Upper lobe of left lung (tissue), 6 donors: Measurements from ENCODE around the gene PSMC3. TPM values are rescaled to one million over a fixed set of nuclear protein-coding genes. Genes with fewer than 3 reads are reported as not detected.

Experiments
- ATAC-seq, 2 donors: fragments of 200-7000 bp; cut with Tn5 transposase; one replicate each; pipeline ENCODE4 v1.9.1; 2022; ENCODE audit warnings: mild to moderate bottlenecking in 2 of 2, moderate library complexity in 2 of 2; ENCODE audit not compliant: low FRiP score in 2 of 2
- DNase-seq, 2 donors: peaks; one replicate each; pipeline ENCODE4 v3.0.0-alpha.2; 2019 to 2020
- H3K27ac ChIP-seq, 4 donors: fragments of 200-600 bp; sonication (generic); one replicate each; pipeline ENCODE4 v1.5.1; 2016 to 2019
- H3K27me3 ChIP-seq, 4 donors: fragments of 200-600 bp; sonication (generic); one replicate each; pipeline ENCODE4 v1.5.1; 2017 to 2019
- H3K36me3 ChIP-seq, 4 donors: fragments of 200-600 bp; sonication (generic); one replicate each; pipeline ENCODE4 v1.5.1; 2016 to 2019
- H3K4me1 ChIP-seq, 4 donors: fragments of 200-600 bp; sonication (generic); one replicate each; pipeline ENCODE4 v1.5.1; 2018 to 2019
- H3K4me3 ChIP-seq, 4 donors: fragments of 200-600 bp; sonication (generic); one replicate each; pipeline ENCODE4 v1.5.1; 2017 to 2019; ENCODE audit warnings: mild to moderate bottlenecking in 2 of 4, moderate library complexity in 1 of 4
- H3K9me3 ChIP-seq, 4 donors: fragments of 200-600 bp; sonication (generic); one replicate each; pipeline ENCODE4 v1.5.1; 2018 to 2019
- EP300 ChIP-seq, 4 donors: sonication (generic); formaldehyde crosslinking; IDR thresholded peaks; one replicate each; pipeline ENCODE4 v1.5.1; 2017; ENCODE audit warnings: antibody characterized with exemption in 4 of 4, control low read depth in 2 of 4
- POLR2A ChIP-seq, 4 donors: fragments of 450-650 bp; IDR thresholded peaks; one replicate each; pipeline ENCODE4 v1.5.1; 2016 to 2017; ENCODE audit warnings: antibody characterized with exemption in 4 of 4, mild to moderate bottlenecking in 2 of 4
- POLR2AphosphoS5 ChIP-seq, 2 donors: sonication (generic); formaldehyde crosslinking; IDR thresholded peaks; one replicate each; pipeline ENCODE4 v1.5.1; 2017; ENCODE audit warnings: antibody characterized with exemption in 2 of 2
- WGBS, 2 donors: methylation state at CpG; one replicate each; pipeline ENCODE4 v1.1.5; 2017 to 2018; 5-methylcytosine and 5-hydroxymethylcytosine counted together
- total RNA-seq, 6 donors: library from RNA; depleted of rRNA in 4 of 6; stranded (reverse); fragments of >200 nt in 4 of 6; gene quantifications; one replicate each; pipeline versions ENCODE4 v1.1.0 to v1.2.1, GENCODE V29; 2016 to 2021
- TF ChIP-seq, protein P1 (sequence below), 6 experiments: fragments of 450-650 bp in 4 of 6; fragments of 200-600 bp in 2 of 6; sonication (generic) in 2 of 6; IDR thresholded peaks; one replicate each; pipeline ENCODE4 v1.5.1; 2016 to 2019; ENCODE audit warnings: antibody characterized with exemption in 6 of 6
- donor health status: DM: no; HTN: no; CAD: no; lungs with moderate emphysema.
- donor health status: DM: no; HTN: yes; CAD: no; lungs with severe emphysema.

Gene PSMC3
- total RNA-seq, result 100 to 1,000 TPM in 3 of 6 donors, 10 to 100 TPM in 3; 70.1 to 116 (median 99.8) TPM

DNA sequence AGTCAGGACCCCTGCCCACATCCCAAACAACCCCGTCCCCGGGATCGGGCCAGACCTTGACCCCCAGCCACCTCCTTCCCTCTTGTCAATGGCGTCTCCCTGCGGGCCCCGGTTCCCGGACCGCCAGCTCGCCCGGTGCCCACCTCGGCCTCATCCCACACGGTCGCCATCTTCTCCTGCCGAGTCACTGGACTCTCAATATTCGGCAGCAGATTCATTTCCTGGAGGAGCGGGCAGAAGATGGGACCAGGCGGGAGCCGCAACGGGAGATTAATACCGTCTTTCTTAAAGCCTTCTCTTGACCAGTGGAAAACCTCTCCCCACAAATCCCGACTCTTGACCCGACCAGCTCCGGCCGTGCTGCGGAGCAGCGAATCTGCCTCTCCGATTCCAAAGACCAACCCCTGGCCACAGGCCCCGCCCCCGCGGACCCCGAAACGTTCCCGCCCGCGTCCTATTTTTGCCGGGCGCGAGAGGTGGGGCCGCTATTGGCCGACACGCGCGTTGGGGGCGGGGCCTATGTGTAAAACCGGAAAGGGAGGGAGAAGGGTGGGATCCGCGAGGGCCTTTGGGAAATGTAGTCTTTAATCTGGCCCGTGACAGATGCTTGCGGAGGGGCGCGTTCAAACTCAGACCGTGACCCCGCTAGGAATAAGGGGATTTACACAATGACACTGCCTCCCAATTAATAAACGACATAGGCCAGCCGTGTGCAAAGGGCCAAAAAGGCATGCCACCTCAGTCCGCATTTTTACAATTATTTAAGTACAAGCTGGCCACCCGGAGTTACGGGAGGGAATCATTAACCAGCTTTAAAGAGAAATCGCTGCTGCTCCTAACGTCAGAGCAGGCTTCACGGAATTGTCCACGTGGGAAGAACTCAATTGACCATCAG is at the start of gene PSMC3:
Gene PSMC3, minus strand, starts transcription at position 378 of the 895 bp plus-strand sequence. Its CDS starts 160 bp downstream, at position 218.
- Histone ChIP-seq H3K36me3 (peaks cover 20 to 35% (median 28%) of the 10 kb centered on the region in 4 donors), H3K27ac (peak within 1 kb of the TSS; percentile 85 to 94 (median 93)), H3K9me3 (no peaks in the 10 kb centered on the region), H3K27me3 (no peaks in the 10 kb centered on the region), H3K4me1 (peaks cover 10 to 30% (median 12%) of the 10 kb centered on the region in 4 donors), H3K4me3 (peak within 1 kb of the TSS; percentile 56 to 94 (median 82))
- TF ChIP-seq, protein P1, sequence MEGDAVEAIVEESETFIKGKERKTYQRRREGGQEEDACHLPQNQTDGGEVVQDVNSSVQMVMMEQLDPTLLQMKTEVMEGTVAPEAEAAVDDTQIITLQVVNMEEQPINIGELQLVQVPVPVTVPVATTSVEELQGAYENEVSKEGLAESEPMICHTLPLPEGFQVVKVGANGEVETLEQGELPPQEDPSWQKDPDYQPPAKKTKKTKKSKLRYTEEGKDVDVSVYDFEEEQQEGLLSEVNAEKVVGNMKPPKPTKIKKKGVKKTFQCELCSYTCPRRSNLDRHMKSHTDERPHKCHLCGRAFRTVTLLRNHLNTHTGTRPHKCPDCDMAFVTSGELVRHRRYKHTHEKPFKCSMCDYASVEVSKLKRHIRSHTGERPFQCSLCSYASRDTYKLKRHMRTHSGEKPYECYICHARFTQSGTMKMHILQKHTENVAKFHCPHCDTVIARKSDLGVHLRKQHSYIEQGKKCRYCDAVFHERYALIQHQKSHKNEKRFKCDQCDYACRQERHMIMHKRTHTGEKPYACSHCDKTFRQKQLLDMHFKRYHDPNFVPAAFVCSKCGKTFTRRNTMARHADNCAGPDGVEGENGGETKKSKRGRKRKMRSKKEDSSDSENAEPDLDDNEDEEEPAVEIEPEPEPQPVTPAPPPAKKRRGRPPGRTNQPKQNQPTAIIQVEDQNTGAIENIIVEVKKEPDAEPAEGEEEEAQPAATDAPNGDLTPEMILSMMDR (IDR thresholded peaks at IDR 0.05), result no peak
- TF ChIP-seq EP300 (IDR thresholded peaks at IDR 0.05), result no peak
- TF ChIP-seq POLR2A (IDR thresholded peaks at IDR 0.05), result peak in 3 of 4 donors; percentile 43 to 73 (median 52)
- TF ChIP-seq POLR2AphosphoS5 (IDR thresholded peaks at IDR 0.05), result peak; percentile 37 to 74
- peak; percentile 98 to 100 for DNase-seq
- peak; percentile 99 for ATAC-seq
- 1% methylated on average over 44 to 60 of the region's 62 CpGs for WGBS, 2 donors

DNA sequence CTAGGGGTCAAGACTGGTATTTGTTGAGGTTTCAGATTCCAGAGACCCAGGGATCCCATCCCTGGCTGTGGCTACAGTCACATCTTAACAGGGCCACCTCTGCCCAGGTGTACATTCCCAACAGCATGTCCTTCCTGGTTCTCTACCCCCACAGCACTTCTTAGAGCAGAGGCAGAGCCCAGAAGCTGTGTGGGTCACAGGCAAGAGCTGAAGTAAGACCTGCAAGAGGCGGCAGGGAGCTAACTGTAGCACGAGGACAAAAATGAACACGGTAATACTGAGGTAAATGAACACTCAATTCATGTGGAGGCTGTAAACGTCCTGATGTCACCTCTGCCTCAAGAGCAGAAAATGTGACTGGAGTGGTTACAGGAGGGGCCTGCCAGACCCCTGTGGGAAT is 44.4 kb upstream of the PSMC3 start:
- peaks cover 35 to 88% (median 60%) of the 10 kb centered on the region in 4 donors for H3K36me3 ChIP-seq
- no peaks in the 10 kb centered on the region for H3K27me3 ChIP-seq
- no peak overlapping the region for H3K4me3 ChIP-seq
- WGBS, 2 donors, result 84 to 86% methylated on average over 4 of the region's 4 CpGs
- H3K27ac ChIP-seq, result no peak overlapping the region
- no peak for DNase-seq
- TF ChIP-seq POLR2A (IDR thresholded peaks at IDR 0.05) (no peak), EP300 (IDR thresholded peaks at IDR 0.05) (no peak), POLR2AphosphoS5 (IDR thresholded peaks at IDR 0.05) (no peak)
- TF ChIP-seq, protein P1 (IDR thresholded peaks at IDR 0.05), result no peak
- no peak for ATAC-seq
- peaks cover 10 to 13% (median 12%) of the 10 kb centered on the region in 4 donors for H3K4me1 ChIP-seq
- no peaks in the 10 kb centered on the region for H3K9me3 ChIP-seq

DNA sequence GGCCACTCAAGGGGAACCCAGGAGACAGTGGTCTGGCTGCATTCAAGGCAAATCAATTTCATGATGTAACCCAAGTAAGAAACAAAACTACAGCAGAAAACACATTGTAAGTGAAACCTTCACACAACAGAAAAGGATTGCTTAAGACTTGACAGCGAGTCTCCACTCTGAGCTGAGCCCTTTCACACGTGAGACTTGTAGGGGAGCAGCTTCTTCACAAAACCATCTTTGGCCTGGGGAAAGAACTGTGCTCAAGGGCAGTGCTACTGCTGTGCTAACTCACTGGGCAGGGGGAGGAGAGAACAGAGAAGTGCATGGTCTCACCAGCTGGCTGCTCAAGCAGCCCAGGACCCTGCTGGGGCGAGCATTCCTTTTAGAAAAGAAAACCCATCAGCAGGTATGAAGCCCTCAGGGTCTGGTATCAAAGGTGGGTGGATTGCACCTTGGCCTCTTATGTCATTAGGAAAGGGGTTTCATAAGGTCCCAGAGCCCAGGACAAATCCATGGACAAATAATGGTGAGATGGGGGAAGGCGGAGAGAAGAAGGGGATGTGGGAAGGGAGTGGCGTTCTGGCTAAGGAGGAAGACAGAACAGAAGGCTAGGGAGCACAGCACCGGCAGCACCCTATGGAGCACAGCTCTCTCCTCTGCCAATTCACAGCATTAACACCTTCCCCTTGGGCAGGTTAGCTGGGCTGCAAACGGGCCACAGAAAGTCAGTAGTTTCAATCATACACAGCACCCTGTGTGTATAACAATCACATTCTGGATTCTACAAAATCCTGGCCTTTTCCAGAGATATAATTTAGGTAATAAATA is 43.3 kb upstream of the PSMC3 start:
- Histone ChIP-seq H3K4me1 (peaks cover 10 to 14% (median 12%) of the 10 kb centered on the region in 4 donors), H3K27ac (peak overlapping the region in 2 of 4 donors; percentile 1 to 53), H3K4me3 (no peak overlapping the region), H3K9me3 (no peaks in the 10 kb centered on the region), H3K36me3 (peaks cover 26 to 86% (median 49%) of the 10 kb centered on the region in 4 donors), H3K27me3 (no peaks in the 10 kb centered on the region)
- DNase-seq (no peak), ATAC-seq (peak in 1 of 2 donors; percentile 12)
- 88 to 92% methylated on average over 7 of the region's 7 CpGs for WGBS, 2 donors
- TF ChIP-seq, protein P1 (IDR thresholded peaks at IDR 0.05), result no peak
- TF ChIP-seq POLR2AphosphoS5 (IDR thresholded peaks at IDR 0.05), result no peak
- no peak for TF ChIP-seq POLR2A (IDR thresholded peaks at IDR 0.05)
- no peak for TF ChIP-seq EP300 (IDR thresholded peaks at IDR 0.05)

DNA sequence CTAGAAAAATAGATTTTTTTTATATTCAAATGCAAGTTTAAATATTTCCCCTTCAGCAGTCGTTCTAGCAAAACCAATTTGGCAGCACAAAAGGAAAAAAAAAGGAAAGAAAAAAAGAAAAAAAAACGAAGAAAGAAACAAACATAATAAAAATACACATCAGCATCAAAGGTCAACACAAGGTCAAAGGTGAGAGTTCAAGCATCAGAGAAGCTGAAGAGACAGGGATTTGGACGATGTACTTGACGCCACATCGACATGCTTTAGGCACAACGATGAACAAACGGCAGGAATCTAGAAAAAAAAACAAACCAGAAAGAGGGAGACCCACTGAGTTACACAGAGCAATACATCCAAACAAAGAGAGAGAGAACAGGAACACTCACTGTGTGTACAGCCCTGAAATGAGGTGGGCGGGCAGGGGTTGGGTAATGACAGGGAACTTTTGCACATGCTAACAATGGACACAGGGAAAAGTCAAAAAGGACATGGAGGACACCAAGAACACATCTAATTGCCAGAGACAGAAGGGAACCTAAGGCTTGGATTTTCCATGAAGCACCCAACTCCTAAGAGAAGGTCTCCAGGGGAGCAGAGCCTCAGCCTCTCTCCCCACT is 42.5 kb upstream of the PSMC3 start:
- H3K4me1 ChIP-seq, result peaks cover 10 to 14% (median 12%) of the 10 kb centered on the region in 4 donors
- no peaks in the 10 kb centered on the region for H3K9me3 ChIP-seq
- no peaks in the 10 kb centered on the region for H3K27me3 ChIP-seq
- 63 to 65% methylated on average over 8 of the region's 8 CpGs for WGBS, 2 donors
- no peak for TF ChIP-seq POLR2A (IDR thresholded peaks at IDR 0.05)
- TF ChIP-seq POLR2AphosphoS5 (IDR thresholded peaks at IDR 0.05), result no peak
- TF ChIP-seq, protein P1 (IDR thresholded peaks at IDR 0.05), result no peak
- TF ChIP-seq EP300 (IDR thresholded peaks at IDR 0.05), result no peak
- peaks cover 26 to 86% (median 45%) of the 10 kb centered on the region in 4 donors for H3K36me3 ChIP-seq
- H3K27ac ChIP-seq, result peak overlapping the region in 2 of 4 donors; percentile 1 to 53
- ATAC-seq, result peak in 1 of 2 donors; percentile 51
- DNase-seq, result no peak
- H3K4me3 ChIP-seq, result no peak overlapping the region
